GM13977 (cell line): ENCODE results near the gene EEF1A2.

Experiments used
- DNase-seq: peaks from one replicate; pipeline ENCODE4 v3.0.0; 2012; ENCODE audit warnings: low spot score
- in situ Hi-C: fragments of 300-500 bp; cut with MboI; formaldehyde crosslinking; loops from one replicate; pipeline ENCODE4 v1.12.0; 2022; ENCODE audit warnings: low sequenced_read_pairs, low pct_unique_long_range_greater_than_20kb, mixed read lengths, inconsistent platforms; ENCODE audit not compliant: unreplicated experiment
- TF ChIP-seq, protein P1 (sequence below): IDR thresholded peaks from 2 replicates; pipeline ENCODE4 v1.5.1; 2012; ENCODE audit warnings: mild to moderate bottlenecking, control low read depth; ENCODE audit not compliant: insufficient read depth; ENCODE audit errors: extremely low read depth, missing control alignments

EEF1A2 gene

DNA sequence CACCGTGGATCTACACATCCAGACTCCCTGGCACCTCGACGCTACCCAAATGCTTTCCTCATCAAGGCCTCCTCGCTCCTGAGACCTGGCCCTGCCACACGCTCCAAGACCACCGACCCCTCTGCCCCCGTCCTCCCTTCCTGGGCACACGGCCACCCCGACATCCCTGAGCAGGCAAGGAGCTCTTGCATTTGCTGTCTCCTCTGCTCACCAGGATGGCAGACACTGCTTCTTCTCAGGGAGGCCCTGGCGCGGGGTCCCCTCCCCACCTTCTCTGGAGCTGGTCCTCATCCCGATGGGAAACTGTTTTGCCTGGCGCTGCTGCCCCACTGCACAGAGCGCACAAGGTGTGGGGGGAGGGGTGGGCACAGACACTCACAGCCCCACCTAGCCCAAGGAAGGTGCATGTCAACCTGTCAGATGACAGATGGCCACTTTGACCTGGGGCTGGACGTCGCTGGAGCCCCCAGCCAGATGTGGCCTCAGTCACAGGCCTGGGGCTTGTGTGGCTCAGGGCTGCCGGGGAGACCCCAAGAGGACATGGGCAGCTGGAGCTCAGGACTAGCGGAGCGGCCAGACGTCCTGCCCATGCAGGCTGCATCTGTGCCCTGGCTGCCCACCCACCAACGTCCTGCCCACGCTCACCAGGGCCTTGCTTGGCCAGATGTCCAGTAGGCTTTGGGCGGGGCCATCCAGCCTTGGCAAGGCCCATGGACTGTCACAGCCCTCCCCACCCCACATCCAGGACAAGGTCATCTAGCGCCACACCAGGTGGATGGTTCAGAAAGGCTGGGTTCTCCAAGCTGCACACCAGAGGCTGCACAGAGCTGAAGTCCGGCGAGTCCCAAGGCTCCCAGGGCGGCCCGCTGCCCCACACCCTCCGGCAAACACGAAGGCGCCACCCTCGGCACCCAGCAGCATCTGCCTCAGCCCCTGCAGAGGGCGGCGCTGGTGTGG is 20.3 kb downstream of the EEF1A2 start:
- TF ChIP-seq, protein P1, sequence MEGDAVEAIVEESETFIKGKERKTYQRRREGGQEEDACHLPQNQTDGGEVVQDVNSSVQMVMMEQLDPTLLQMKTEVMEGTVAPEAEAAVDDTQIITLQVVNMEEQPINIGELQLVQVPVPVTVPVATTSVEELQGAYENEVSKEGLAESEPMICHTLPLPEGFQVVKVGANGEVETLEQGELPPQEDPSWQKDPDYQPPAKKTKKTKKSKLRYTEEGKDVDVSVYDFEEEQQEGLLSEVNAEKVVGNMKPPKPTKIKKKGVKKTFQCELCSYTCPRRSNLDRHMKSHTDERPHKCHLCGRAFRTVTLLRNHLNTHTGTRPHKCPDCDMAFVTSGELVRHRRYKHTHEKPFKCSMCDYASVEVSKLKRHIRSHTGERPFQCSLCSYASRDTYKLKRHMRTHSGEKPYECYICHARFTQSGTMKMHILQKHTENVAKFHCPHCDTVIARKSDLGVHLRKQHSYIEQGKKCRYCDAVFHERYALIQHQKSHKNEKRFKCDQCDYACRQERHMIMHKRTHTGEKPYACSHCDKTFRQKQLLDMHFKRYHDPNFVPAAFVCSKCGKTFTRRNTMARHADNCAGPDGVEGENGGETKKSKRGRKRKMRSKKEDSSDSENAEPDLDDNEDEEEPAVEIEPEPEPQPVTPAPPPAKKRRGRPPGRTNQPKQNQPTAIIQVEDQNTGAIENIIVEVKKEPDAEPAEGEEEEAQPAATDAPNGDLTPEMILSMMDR, result no peak
- DNase-seq, result no peak
- in situ Hi-C loops, result no loop called here

DNA sequence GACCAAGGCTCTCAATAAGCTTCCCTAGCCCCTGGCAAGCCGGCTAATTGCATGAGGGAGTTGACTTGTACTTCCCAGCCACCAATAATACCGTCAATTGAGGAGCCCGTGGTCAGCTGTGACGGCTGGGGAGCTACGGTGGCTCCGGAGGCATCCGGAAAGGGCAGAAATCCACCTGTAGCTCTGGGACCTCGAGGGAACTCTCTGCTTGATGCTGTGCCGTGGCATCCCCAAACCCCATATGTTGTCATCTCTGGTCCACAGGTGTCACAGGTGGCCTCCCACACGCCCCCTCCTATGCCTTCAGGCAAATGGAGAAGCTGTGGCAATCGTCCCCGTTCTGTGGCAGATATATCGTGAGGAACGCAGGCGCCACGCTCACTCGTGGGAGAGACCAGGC is 20.9 kb downstream of the EEF1A2 start:
- in situ Hi-C loops, result no loop called here
- TF ChIP-seq, protein P1, result no peak
- DNase-seq, result no peak

DNA sequence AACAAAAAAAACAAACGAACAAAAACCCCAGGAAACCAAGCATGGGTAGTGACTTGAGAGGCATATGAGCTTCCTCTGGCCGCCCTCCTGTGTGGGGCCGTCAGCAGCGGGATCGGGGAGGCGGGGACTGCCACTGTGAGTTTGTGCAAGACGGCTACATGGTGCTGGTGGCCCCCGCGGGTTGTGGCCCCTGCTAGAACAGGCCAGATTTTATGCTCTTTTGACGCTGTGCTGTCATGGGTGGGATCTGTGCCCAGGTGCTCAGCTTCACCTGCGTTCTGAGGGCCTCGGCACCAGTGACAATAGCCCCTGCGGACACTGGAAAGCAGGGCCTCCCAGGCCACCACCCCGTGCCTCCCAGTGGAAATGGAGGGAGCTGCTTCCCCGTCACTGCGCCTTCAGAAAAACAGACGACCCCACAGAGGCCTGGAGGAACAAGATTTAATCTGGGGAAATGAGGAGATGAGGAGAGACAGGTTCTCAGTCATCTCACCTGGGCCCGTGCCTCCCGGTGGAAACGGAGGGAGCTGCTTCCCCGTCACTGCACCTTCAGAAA is 21.7 kb downstream of the EEF1A2 start:
- DNase-seq, result no peak
- in situ Hi-C loops, result no loop called here
- TF ChIP-seq, protein P1, result no peak

DNA sequence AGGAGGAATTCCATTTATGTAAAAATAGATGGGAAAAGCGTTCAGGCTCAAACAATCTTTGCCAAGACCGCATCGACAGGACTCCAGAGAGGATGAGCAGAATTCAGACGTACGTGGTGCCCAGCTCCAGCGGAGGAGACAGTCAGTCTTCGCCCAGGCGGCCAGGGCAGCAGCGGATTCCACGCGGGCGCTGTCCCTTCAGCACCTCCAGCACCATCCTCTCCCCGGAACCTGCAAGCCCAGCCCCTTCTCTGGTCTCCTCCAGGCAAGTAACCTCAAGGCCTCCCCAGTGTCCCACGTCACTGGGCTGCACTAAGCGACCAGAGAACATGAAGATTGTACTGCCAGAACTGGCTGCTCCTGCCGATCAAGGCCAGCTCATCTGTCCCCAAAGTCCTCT is 23.7 kb downstream of the EEF1A2 start:
- no peak for DNase-seq
- TF ChIP-seq, protein P1, result no peak
- in situ Hi-C loops, result no loop called here

DNA sequence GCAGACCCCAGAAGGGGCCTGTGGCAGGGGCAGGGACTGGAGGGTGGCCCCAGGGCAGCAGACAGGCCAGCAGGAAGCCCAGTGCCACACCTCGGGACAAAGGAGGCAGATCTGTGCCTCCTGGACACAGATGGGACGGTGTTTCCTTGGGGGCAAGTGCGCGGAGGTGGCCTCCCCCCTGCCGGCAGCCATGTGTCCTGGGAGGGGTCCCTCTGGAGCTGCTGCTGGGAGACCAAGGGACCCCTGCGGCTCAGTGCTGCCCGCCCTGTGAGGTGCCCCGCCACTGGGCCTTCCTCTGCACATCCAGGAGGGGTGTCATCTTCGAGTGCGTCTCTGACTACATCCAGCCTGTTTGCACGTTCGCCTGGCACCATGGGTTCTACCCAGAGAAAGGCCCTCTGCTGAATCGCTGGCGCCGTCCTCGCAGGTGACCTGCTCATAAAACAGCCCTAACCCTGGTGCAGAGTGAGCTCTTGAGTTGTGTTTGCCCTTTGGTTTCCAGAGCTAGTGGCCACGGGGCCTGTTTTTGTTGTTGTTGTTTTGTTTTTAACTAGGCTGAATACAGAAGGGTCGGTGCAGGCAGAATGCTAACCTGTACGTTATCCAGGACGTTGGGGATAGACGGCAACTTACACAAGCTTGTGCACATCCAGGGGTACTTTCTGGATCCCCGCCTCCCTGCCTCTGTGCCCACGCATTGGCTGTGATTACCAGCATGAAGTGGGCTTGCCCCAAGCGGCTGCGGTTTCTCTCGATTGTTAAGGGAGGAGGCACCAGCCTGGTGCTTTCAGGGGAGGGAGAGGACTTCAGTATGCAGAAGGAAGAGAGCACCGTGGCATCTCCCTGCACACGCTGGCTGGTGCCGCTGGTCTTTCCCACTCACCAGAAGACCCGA is 25.1 kb downstream of the EEF1A2 start:
- no peak for DNase-seq
- TF ChIP-seq, protein P1, result no peak
- in situ Hi-C loops, result no loop called here

DNA sequence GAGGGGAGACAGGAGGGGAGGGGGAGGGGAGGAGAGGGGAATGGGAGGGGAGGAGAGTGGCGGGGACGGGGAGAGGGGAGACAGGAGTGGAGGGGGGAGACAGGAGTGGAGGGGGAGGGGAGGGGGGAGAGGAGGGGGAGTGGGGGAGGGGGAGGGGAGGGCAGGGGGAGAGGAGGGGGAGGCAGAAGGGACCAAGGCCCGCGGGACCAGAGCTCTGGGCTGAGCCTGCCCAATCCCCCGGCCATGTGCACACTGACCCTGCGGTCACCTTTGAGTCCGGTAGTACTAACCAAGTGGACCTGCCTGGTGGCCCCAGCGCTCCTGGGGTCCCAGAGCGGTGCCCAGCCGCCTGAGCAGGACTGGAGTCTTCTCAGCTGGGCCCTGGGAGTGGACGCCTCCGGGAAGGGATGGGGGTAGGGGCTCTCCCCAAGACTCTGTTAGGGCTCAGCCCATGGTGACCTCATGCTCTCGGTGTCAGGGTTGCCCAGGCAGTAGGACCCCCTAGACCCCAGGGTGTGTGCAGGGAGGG is 26.0 kb downstream of the EEF1A2 start:
- in situ Hi-C loops, result no loop called here
- TF ChIP-seq, protein P1, result no peak
- DNase-seq, result no peak
